Prostate gland (tissue), 2 donors: ENCODE measurements around the gene PLK1.

Source experiments
- CTCF ChIP-seq, 4 experiments: fragments of 200-600 bp in 2 of 4; fragments of 450-650 bp in 2 of 4; sonication (generic) in 2 of 4; IDR thresholded peaks; 1 replicate in 3 of 4; 2 replicates in 1 of 4; pipeline ENCODE4 v1.5.1; 2016 to 2019; ENCODE audit warnings: antibody characterized with exemption in 4 of 4, mild to moderate bottlenecking in 2 of 4, moderate library complexity in 2 of 4
- POLR2A ChIP-seq: fragments of 450-650 bp; IDR thresholded peaks from one replicate; pipeline ENCODE4 v1.6.1; 2016; ENCODE audit warnings: antibody characterized with exemption, mild to moderate bottlenecking

- no peak for TF ChIP-seq CTCF (IDR thresholded peaks at IDR 0.05)
- no peak for TF ChIP-seq POLR2A
Observed at GRCh38 chr16:23673971-23674614, 4.6 kb upstream of the PLK1 start.
